HG03439 (cell line): ENCODE data around the gene THSD7B.
"Not testable (repeated sequence)": the region's sequence is repeated elsewhere in the genome, so short reads cannot be mapped to it uniquely, and the experiment has no call there.

Experiments used
- ATAC-seq: cut with Tn5 transposase; IDR thresholded peaks from one replicate; pipeline ENCODE4 v1.9.1; 2021; ENCODE audit warnings: mild to moderate bottlenecking, moderate library complexity; ENCODE audit not compliant: unreplicated experiment

The THSD7B gene

DNA sequence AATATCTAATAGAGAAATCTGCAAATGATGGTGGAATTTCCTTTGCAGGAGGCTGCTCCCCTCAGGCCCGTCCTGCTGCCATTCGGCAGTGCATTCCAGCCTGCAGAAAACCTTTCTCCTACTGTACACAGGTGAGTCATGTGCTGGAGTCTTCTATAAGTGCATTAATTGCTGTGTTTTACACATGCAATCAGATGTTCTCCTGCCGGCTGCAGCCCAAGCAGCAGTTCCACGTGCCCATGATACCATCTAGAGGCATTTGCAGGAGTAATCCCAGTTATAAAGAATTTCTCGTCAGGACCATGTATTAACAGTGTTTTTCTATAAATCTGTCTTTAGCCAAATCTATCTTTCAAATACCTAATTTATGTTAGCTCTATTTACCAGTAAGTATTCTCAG, 894.3 kb downstream of the THSD7B start:
- no peak for ATAC-seq

DNA sequence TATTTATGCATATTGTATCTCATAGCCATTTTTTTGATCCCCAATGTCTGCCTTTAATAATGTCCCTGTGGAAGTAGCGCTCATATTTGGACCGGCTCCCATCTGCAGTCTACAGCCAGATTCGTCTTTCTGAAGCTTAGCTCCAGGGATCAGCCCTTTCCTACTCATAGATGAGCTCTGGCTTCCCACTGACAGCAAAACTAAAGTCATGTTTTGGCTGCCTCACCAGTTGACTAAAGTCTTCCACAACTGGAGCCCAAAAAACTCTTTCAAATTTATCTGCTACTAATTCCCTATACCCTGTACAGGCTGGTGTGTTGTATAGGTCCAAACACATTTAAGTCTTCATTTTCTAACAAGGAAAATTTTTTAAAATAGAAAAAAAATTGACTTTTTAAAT, 904.8 kb downstream of the THSD7B start:
- no peak for ATAC-seq

DNA sequence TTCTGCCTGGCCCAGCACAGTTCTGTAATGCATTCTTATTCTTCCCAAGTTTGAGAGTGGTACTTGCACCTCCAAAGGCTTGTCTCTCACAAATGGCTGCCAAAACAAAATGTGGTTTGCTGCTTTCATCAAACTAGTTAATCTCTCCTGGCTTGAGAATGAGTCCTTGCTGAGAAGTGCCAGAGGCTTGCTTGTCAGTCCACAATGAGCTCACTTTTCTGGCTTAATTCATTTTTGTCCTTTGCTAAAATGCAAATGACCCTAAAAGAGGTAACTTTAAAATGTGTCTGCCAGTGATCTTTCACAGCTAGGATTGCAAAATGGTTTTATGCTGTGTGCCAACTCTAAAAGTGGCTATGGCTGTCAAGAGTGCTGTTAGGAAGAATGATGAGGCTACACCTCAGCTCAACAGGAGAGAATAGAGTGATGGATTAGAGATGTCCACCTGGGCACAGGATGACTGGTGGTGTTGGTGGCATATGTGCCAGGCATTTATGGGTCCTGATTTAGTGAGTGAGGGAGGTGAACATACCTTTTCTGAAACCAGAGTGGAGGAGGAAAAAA, 907.7 kb downstream of the THSD7B start:
- ATAC-seq = no peak

DNA sequence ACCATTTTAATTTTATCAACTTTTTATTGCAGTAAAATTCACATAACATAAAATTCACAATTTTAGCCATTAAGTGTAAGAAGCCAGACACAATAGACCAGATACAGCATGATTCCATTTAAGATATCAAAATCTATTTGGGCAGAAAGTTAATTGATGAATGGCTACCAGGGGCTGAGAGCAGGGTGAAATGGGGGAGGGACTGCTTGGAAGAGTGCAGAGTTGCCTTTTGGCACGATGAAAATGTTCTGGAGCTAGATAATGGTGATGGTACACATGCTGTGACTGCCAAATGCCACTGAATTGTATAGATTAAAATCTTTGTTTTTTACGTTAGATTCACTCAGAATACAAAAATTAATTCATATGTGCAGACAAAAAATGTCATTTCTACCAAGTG, 909.6 kb downstream of the THSD7B start:
- ATAC-seq = no peak

DNA sequence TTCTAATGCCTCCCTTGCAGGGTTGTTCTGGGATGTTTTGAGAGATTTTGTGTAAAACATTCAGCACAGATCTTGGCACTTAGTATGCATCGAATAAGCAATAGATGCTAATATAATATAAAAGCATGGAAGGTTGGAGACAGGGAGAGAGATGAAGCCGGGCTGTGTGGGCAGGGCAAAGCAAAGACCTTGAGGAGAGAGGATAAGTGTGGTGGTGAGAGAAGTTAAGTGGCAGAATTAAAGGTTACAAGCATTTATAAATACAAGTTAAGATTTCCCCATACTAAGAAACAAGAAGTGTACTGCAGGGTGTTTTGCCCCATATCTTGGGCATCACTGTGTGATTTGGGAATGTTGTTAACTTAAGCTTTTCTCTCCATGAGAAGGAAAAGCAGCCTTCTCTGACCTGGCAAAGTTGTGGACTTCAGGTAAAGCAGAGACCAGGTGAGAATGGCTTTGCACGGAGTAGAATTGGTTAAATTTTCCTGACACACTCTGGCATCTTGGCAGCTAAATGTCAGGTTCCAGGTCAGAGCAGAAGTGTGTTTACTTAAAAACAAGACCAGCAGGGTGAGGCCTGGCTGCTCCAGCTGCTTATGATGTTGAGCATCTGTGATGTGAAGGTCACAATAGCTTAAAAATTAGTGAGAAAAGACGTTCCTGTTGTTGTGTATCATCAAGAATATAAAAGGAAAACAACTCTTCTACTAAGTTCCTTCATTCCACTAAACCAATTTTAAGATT, 910.4 kb downstream of the THSD7B start:
- ATAC-seq = no peak

DNA sequence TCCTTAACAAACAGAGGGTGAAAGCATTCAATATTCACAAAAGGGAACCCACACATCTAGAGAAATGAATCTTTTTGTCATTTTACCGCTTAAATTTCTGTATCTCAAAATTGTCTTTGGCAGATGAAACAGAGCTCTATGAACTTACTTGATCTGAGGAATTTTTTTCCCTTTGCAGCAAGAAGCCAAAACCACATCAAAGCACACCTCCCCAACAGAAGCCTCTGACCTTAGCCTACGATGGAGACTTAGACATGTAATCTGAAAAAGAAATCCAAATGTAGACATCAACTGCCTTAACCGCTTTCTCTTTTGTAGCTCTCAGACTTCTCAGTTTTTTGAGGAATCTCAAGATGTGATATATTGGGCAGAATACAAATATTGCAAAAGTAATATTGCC, 911.0 kb downstream of the THSD7B start:
- no peak for ATAC-seq

DNA sequence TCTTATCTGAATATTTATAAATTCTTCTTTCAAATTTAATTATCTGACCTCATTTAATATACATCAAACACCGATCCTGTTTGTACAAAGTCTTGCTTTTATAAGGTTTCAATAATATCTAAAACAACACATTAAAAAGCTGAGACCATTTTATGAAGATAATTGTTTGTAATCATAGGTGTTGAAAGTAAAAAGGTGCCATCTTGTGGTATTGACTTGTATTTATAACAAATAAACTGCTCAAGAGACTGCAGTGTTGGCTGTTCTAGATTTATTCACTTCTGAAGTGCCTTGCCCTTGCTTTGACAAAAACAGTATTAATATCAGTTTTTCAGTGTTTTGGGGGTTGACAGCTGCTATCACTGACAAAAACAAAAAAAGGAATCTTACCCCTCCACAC, 912.1 kb downstream of the THSD7B start:
- no peak for ATAC-seq

DNA sequence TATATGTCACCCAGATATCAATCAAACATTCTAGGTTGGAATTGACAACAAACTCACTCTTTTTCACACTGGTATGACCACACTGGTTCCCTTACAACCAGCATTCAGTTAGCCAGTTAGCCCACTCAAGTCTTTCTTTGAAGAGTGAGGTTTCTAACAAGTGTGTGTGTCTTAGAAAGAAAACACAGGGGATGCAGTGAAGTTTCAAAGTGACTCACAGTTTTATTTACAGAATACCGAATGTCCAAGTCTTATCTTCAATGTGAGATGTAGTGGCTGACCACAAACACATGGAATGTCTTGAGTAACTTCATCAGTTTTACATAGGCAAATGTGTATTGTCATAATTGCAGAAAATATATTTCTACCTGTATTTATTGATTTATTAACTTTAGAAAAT, 924.2 kb downstream of the THSD7B start:
- no peak for ATAC-seq

DNA sequence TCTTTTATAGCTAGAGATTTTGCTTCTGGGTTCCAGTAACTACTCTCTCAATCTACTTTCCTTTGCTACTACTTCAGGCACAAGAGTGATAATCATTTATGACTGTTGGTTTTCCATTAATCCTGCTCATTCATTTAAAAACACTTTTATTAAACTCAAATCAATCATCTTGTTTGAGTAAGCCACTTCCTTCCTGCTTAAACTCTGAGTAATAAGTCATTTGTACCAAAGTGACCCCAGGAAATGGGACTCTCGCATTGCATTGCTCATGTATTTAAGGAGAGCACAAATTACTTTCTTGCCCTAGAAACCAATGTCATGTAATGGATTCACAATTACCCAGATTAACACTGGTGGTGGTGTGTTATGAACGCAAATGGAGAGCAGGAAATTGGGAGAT, 928.2 kb downstream of the THSD7B start:
- no peak for ATAC-seq

DNA sequence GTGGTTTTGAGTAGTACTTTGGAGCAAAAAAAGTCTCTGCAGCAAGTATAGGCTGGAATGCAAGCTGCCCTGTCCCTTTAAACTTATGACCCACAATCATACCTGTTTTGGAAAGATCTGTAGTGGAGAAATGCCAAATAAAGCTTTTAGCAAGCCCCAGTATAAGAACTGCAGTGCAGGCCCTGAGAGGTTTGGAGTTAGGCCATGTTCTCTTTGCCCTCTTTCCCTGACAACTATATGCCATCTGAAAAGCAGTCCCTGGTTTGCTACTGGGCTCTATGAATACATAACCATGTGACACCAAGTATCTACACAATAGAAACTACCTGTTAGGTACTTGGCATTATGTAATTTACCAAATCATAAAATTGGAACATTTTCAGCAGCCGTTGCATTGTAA, 931.6 kb downstream of the THSD7B start:
- ATAC-seq = no peak

DNA sequence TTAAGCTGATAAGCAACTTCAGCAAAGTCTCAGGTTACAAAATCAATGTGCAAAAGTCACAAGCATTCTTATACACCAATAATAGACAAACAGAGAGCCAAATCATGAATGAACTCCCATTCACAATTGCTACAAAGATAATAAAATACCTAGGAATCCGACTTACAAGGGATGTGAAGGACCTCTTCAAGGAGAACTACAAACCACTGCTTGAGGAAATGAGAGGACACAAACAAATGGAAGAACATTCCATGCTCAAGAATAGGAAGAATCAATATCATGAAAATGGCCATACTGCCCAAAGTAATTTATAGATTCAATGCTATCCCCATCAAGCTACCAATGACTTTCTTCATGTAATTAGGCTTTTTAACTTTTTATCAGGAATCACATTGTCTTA, 934.9 kb downstream of the THSD7B start:
- not testable (repeated sequence) for ATAC-seq

DNA sequence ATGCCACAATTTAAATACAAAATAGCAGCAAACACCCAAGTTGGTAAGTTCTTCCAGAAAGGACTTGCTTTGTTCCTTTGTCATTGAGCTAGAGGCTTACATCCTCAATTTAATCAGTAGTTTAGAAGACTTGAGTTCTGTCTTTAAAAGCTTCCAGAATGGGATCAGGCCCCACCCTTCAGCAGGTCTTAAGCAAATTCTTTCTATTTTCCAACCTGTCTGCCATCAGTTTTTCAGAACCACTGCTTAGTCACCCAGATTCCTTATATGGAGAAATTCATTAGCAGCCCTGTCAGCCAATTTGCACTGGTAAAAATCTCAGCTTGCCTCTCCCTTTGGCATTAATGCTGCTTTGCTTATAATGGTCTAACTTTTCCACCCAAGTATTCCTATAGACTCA, 935.3 kb downstream of the THSD7B start:
- no peak for ATAC-seq

DNA sequence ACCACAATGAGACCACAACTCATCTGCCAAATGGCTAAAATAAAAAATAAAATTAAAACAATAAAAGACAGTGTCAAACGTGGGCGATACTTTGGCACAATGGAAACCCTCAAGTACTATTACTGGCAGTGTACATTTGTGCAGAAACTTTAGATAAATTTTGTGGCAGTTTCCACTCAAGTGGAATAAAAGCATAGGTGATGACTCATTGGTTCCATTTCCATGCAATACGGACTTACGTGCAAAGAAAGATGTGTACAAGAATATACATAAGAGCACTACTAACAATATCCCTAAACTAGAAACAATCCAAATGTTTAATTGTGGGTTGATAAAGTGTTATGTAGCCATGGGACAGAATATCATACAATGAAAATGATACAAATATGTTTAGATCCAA, 940.0 kb downstream of the THSD7B start:
- no peak for ATAC-seq

DNA sequence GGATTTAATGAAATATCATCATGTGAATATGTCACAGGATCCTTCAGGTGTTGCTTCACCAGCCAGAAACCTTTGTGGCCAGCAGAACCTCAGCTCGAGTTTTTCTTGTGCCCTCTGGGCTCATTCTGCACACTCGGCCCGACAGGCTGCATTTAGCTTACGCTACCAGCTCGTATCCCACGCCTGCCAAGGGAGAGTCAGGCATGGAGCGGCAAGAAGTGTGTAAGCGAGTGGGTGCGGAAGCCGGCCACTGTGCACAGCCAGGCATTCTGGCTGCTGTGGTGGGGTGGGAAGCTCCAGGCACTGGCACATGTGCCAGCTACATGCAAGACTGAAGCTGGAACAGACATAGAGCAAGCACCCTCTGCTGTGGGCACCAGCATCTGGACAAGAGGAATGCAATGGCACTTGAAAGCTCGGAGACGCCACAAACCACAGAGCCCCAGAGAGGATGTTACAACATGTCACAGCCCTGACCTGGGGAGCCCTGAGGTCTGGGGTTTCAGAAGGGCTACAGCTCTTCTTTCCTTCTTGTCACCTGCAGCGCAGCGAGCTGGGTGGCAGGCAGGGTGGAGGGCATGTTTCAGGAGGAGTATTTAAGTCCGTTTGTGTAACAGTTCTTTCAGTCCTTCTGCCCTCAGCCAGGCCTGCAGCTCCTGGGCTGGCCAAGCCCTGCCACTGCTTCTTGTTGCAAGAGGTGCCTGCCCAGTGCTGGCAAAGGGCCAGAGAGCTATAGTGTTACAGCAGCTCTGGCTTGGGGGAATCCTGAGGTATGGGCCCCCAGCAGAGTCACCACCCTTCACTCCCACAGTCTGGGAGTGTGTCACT, 941.7 kb downstream of the THSD7B start:
- ATAC-seq = no peak

DNA sequence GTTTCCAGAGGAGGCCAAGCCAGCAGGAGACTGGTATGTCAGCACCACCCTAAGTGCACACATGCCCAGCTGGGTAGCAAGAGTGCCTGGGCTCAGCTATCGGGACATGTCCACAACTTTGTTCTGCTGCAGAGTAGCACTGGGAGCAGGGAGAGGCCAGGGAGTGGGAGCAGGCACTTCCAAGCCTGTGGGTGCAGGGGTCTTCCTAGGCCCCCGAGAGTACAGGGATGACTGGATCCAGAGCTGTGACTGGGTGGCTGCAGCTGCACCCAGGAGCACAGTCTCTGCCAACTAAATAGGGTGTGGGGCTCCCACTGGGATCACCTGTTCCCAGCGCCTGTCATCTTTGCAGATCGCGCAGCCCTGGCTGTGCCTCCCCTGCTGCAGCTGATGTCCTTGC, 943.0 kb downstream of the THSD7B start:
- ATAC-seq = no peak

DNA sequence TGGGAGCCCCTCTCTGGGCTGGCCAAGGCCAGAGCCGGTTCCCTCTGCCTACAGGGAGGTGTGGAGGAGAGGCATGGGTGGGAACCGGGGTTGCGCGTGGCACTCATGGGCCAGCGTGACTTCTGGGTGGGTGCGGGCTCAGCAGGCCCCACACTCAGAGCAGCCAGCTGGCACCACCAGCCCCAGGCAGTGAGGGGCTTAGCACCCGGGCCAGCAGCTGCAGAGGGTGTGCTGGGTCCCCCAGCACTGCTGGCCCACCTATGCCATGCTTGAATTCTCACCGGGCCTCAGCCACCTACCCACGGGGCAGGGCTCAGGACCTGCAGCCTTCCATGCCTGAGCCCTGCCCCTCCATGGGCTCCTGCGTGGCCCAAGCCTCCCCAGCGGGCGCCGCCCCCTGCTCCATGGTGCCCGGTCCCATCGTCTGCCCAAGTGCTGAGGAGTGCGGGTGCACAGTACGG, 950.4 kb downstream of the THSD7B start:
- ATAC-seq = no peak

DNA sequence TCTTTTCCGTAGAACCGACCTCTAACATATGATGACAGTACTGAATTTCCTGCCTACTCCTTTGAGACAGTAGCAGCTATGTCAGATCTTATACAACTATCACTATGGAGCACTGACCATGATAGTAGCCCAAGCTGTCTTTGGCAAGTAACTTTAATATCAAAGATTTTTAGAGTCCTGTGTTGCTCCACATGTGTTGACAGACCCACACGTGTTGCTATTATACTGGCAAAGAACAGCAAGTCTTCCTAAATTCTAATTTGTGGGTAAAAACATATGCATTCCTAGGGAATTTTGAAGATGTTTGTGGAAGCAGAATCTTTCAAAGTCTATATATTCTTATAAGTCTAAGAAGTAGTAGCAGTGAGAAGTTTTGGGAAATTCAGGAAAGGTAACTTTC, 953.4 kb downstream of the THSD7B start:
- no peak for ATAC-seq

DNA sequence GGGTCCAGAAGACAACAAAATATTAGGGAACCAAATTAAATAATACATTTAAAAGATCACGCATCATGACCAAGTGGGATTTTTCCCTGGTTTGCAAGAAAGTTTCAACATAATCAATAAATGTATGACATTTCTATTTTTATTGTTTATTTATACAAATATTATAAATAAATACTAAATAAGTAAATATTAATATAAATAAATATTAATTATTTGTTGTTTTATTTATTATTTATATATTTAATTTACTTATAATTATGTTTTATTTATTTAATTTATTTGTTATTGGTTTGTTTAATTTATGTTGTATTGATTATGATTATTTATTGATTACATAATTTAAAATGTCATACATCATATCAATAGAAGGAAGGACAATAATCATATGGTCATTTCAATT, 956.4 kb downstream of the THSD7B start:
- ATAC-seq = no peak

DNA sequence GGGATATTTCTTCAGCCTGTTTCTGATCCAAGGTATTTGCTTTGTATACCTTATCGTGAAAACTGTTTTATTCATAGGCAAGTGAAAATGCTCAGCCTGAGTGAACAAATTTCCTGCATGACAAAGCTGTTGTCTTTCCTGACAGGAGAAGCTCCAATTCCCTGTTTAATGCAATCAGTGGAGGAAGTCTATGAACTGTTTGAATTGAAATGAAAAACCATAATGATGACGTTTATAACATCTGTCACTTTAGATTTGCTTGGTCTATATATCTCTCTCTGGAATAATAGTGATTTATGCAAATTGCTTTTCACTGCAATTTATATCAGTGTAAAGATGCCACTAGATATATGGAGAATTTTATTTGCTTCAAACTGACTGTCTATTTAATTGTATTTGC, 959.6 kb downstream of the THSD7B start:
- no peak for ATAC-seq
